DND-41 (cell line): ENCODE results near the gene RBP5.

Source experiments
- CTCF ChIP-seq: IDR thresholded peaks from 2 replicates; pipeline ENCODE4 v1.5.1; 2012; ENCODE audit warnings: borderline replicate concordance, low read length, moderate library complexity, mild to moderate bottlenecking; ENCODE audit not compliant: poor library complexity, severe bottlenecking; ENCODE audit errors: extremely low read depth
- EZH2 ChIP-seq: IDR thresholded peaks from 3 replicates; pipeline ENCODE4 v1.6.1; 2012; ENCODE audit warnings: borderline replicate concordance, low read depth, mild to moderate bottlenecking, moderate library complexity, low read length, inconsistent platforms; ENCODE audit not compliant: severe bottlenecking

DNA sequence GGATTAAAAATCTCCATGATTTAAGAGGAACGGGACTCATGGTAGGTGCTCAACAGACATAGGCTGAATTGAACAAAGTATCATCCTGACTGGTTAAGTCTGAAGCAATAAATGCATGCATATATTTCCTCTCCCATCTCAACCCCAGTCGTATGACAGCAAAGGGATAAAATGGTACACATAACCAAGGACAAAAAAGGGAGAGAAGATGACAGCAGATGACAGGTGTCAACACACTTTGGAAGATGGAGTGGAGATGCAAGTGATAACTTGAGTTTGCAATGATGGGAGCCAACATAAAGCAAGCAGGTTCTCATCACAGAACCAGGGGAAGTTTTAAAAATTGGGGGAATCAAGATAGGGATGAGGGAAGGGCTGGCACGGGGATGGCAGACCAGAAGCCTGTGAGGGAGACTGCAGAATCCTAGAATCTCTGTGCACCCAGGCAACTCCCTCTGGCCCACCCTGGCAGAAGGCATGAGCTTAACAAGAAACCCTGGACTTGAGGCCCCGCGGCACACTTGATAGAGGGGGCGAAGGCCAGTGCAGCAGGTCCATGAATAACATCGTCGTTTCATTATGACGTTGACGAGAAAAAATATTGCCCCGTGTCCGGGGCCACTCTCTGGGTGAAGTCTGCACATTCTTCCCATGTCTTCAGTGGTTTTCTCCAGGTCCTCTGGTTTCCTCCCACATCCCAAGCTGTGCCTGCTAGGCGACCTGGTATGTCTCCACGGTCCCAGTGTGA, 24.7 kb downstream of the RBP5 start:
- no peak for TF ChIP-seq CTCF
- TF ChIP-seq EZH2 = no peak
